Astrocyte of the cerebellum (primary cell): ENCODE results near the gene URB1.

ENCODE experiments used
- DNase-seq: peaks from one replicate; pipeline ENCODE4 v3.0.0-alpha.2; 2011; ENCODE audit warnings: low read depth
- H3K4me3 ChIP-seq: 2 replicates; pipeline ENCODE4 v1.5.1; 2011; ENCODE audit warnings: mild to moderate bottlenecking, low read depth, low read length, moderate library complexity
- CTCF ChIP-seq: IDR thresholded peaks from 2 replicates; pipeline ENCODE4 v1.5.1; 2012; ENCODE audit warnings: low read length, low read depth, moderate library complexity, mild to moderate bottlenecking; ENCODE audit errors: missing control alignments
- in situ Hi-C: cut with HindIII; loops from 2 replicates; pipeline ENCODE4 v1.10.0; 2017; ENCODE audit warnings: low sequenced_read_pairs

The URB1 gene

GRCh38 chr21:32322676-32323075 lies 70.1 kb downstream of the URB1 start:
- no peak for DNase-seq
- no peak for TF ChIP-seq CTCF

GRCh38 chr21:32322103-32322502 lies 70.7 kb downstream of the URB1 start:
- no peak for TF ChIP-seq CTCF
- in situ Hi-C loops = no loop called here
- no peak for DNase-seq
- no peak overlapping the region for H3K4me3 ChIP-seq

More at GRCh38 chr21:32322676-32323075, 70.1 kb downstream of the URB1 start:
- in situ Hi-C loops = no loop called here
- H3K4me3 ChIP-seq = no peak overlapping the region

- no peak for TF ChIP-seq CTCF
- in situ Hi-C loops = no loop called here
- no peak overlapping the region for H3K4me3 ChIP-seq
- no peak for DNase-seq
Measured at GRCh38 chr21:32321480-32321879, 71.3 kb downstream of the URB1 start.

GRCh38 chr21:32320726-32321125 lies 72.1 kb downstream of the URB1 start:
- no peak for DNase-seq
- H3K4me3 ChIP-seq = no peak overlapping the region
- in situ Hi-C loops = no loop called here
- TF ChIP-seq CTCF = no peak

- in situ Hi-C loops = no loop called here
Measured at GRCh38 chr21:32320059-32320458, 72.8 kb downstream of the URB1 start.

GRCh38 chr21:32319012-32319411 lies 73.8 kb downstream of the URB1 start:
- in situ Hi-C loops = no loop called here
- DNase-seq = no peak
- H3K4me3 ChIP-seq = no peak overlapping the region
- TF ChIP-seq CTCF = no peak

More at GRCh38 chr21:32320059-32320458, 72.8 kb downstream of the URB1 start:
- no peak for TF ChIP-seq CTCF
- no peak overlapping the region for H3K4me3 ChIP-seq
- DNase-seq = no peak

GRCh38 chr21:32317726-32318125 lies 75.1 kb downstream of the URB1 start:
- TF ChIP-seq CTCF = no peak
- no peak for DNase-seq
- in situ Hi-C loops = no loop called here

More at GRCh38 chr21:32317726-32318125, 75.1 kb downstream of the URB1 start:
- H3K4me3 ChIP-seq = no peak overlapping the region
